Stimulated activated CD8-positive, alpha-beta memory T cell treated with anti-CD3 and anti-CD28 coated beads, Interleukin-7, amount 100 ng/mL, for 24 hours (primary cell): ENCODE data around the gene GRM4.
"Not testable (repeated sequence)": the region's sequence is repeated elsewhere in the genome, so short reads cannot be mapped to it uniquely, and the experiment has no call there.

ENCODE experiments used
- DNase-seq: peaks from one replicate; pipeline ENCODE4 v3.0.0-alpha.2; 2020; ENCODE audit warnings: low read depth

The GRM4 gene

GRCh38 chr6:34020807-34021553 lies 124.9 kb downstream of the GRM4 start:
- no peak for DNase-seq

- no peak for DNase-seq
Measured at GRCh38 chr6:34020278-34020677, 125.6 kb downstream of the GRM4 start.

- no peak for DNase-seq
Measured at GRCh38 chr6:34018961-34019606, 126.8 kb downstream of the GRM4 start.

GRCh38 chr6:34018026-34018425 lies 127.9 kb downstream of the GRM4 start:
- no peak for DNase-seq

GRCh38 chr6:34017106-34017805 lies 128.6 kb downstream of the GRM4 start:
- DNase-seq, result no peak

- not testable (repeated sequence) for DNase-seq
Measured at GRCh38 chr6:34016573-34016972, 129.3 kb downstream of the GRM4 start.

GRCh38 chr6:34015586-34015985 lies 130.3 kb downstream of the GRM4 start:
- no peak for DNase-seq

- no peak for DNase-seq
Measured at GRCh38 chr6:34011264-34011663, 134.6 kb downstream of the GRM4 start.

GRCh38 chr6:34005901-34006531 lies 139.9 kb downstream of the GRM4 start:
- DNase-seq, result no peak

GRCh38 chr6:34004706-34005105 lies 141.2 kb downstream of the GRM4 start:
- DNase-seq, result no peak

GRCh38 chr6:34003962-34004361 lies 141.9 kb downstream of the GRM4 start:
- DNase-seq, result no peak

- no peak for DNase-seq
Measured at GRCh38 chr6:34001706-34002621, 143.9 kb downstream of the GRM4 start.

- no peak for DNase-seq
Measured at GRCh38 chr6:34000281-34000680, 145.6 kb downstream of the GRM4 start.

- DNase-seq, result no peak
Measured at GRCh38 chr6:33999567-33999966, 146.3 kb downstream of the GRM4 start.

- DNase-seq, result no peak
Measured at GRCh38 chr6:33998660-33999059, 147.2 kb downstream of the GRM4 start.

GRCh38 chr6:33997265-33997664 lies 148.6 kb downstream of the GRM4 start:
- DNase-seq, result no peak

GRCh38 chr6:33996120-33996475 lies 149.8 kb downstream of the GRM4 start:
- no peak for DNase-seq

- DNase-seq, result no peak
Measured at GRCh38 chr6:33995309-33996119, 150.4 kb downstream of the GRM4 start.

GRCh38 chr6:33994472-33995308 lies 151.2 kb downstream of the GRM4 start:
- no peak for DNase-seq
